Esophagus muscularis mucosa (tissue), 4 donors: ENCODE data around the gene GSN. TPM values are rescaled to one million over a fixed set of nuclear protein-coding genes. Genes with fewer than 3 reads are reported as not detected.

ENCODE experiments used
- DNase-seq: peaks from one replicate; pipeline ENCODE4 v3.0.0-alpha.2; 2017; ENCODE audit errors: extremely low spot score
- H3K27ac ChIP-seq, 4 donors: fragments of 200-600 bp; sonication (generic); replicated peaks in 1 of 4; 1 replicate in 3 of 4; 2 replicates in 1 of 4; pipeline ENCODE4 v1.5.1; 2016 to 2019; ENCODE audit warnings: mild to moderate bottlenecking in 1 of 4
- H3K27me3 ChIP-seq, 4 donors: fragments of 200-600 bp; sonication (generic); one replicate each; pipeline versions ENCODE4 v1.5.1 to v1.6.0; 2016 to 2019
- H3K36me3 ChIP-seq, 4 donors: fragments of 200-600 bp; sonication (generic); one replicate each; pipeline ENCODE4 v1.5.1; 2016 to 2019
- H3K4me1 ChIP-seq, 4 donors: fragments of 200-600 bp; sonication (generic); one replicate each; pipeline ENCODE4 v1.5.1; 2016 to 2019
- H3K4me3 ChIP-seq, 4 donors: fragments of 200-600 bp; sonication (generic); 1 replicate in 2 of 4; 2 replicates in 2 of 4; pipeline ENCODE4 v1.5.1; 2016 to 2019; ENCODE audit warnings: mild to moderate bottlenecking in 4 of 4, moderate library complexity in 1 of 4
- H3K9me3 ChIP-seq, 4 donors: fragments of 200-600 bp; sonication (generic); 1 replicate in 3 of 4; 2 replicates in 1 of 4; pipeline ENCODE4 v1.5.1; 2016 to 2019
- EP300 ChIP-seq: sonication (generic); formaldehyde crosslinking; IDR thresholded peaks from one replicate; pipeline ENCODE4 v1.6.1; 2017; ENCODE audit warnings: antibody characterized with exemption
- POLR2A ChIP-seq: fragments of 450-650 bp; IDR thresholded peaks from one replicate; pipeline ENCODE4 v1.6.1; 2017; ENCODE audit warnings: antibody characterized with exemption, moderate library complexity, mild to moderate bottlenecking, low read depth
- POLR2AphosphoS5 ChIP-seq, 2 donors: sonication (generic); formaldehyde crosslinking; IDR thresholded peaks; one replicate each; pipeline ENCODE4 v1.6.1; 2017; ENCODE audit warnings: antibody characterized with exemption in 2 of 2
- WGBS: methylation state at CpG from one replicate; pipeline ENCODE4 v1.1.5; 2018; 5-methylcytosine and 5-hydroxymethylcytosine counted together
- intact Hi-C: fragments of 100-400 bp; cut with DNase I; formaldehyde crosslinking; loops from one replicate; pipeline ENCODE4 v1.15.1; 2023
- total RNA-seq, 4 donors: library from RNA; depleted of rRNA; stranded (reverse); fragments of >200 nt; gene quantifications; one replicate each; pipeline versions ENCODE4 v1.1.0 to v1.2.1, GENCODE V29; 2016
- TF ChIP-seq, protein P1 (sequence below), 3 experiments: fragments of 200-600 bp in 2 of 3; fragments of 450-650 bp in 1 of 3; sonication (generic) in 2 of 3; IDR thresholded peaks; one replicate each; pipeline ENCODE4 v1.5.1; 2017 to 2019; ENCODE audit warnings: antibody characterized with exemption in 3 of 3, mild to moderate bottlenecking in 2 of 3, moderate library complexity in 1 of 3

GSN gene
- total RNA-seq, 4 donors from 2014 or later = 2,509 to 3,811 (median 3,170) TPM

DNA sequence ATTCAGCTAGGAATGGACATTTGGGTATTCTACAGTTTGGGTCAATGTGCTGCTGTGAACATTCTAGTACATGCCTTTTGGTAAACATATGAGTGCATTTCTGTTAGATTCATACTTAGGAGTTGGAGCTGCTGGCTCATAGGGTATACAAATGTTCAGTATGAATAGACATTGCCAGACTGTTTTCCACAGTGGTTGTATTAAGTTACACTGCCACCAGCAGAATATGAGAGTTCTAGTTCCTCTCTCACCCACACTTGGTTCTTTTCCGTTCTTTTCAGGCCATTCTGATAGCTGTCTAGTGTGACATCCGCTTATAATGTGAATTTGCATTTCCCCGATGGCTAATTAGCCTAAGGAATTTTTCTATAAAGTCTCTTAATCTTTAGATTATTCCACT is 77.1 kb downstream of the GSN start:
- Histone ChIP-seq H3K9me3 (no peaks in the 10 kb centered on the region), H3K4me1 (peaks cover 46 to 97% (median 89%) of the 10 kb centered on the region in 4 donors), H3K36me3 (peaks cover 26 to 98% (median 79%) of the 10 kb centered on the region in 4 donors), H3K27me3 (no peaks in the 10 kb centered on the region), H3K27ac (peak overlapping the region; percentile 57 to 76 (median 67)), H3K4me3 (no peak overlapping the region)
- 74% methylated on average over 3 of the region's 3 CpGs for WGBS
- no peak for TF ChIP-seq POLR2A
- TF ChIP-seq, protein P1, sequence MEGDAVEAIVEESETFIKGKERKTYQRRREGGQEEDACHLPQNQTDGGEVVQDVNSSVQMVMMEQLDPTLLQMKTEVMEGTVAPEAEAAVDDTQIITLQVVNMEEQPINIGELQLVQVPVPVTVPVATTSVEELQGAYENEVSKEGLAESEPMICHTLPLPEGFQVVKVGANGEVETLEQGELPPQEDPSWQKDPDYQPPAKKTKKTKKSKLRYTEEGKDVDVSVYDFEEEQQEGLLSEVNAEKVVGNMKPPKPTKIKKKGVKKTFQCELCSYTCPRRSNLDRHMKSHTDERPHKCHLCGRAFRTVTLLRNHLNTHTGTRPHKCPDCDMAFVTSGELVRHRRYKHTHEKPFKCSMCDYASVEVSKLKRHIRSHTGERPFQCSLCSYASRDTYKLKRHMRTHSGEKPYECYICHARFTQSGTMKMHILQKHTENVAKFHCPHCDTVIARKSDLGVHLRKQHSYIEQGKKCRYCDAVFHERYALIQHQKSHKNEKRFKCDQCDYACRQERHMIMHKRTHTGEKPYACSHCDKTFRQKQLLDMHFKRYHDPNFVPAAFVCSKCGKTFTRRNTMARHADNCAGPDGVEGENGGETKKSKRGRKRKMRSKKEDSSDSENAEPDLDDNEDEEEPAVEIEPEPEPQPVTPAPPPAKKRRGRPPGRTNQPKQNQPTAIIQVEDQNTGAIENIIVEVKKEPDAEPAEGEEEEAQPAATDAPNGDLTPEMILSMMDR (IDR thresholded peaks at IDR 0.05) = no peak
- TF ChIP-seq POLR2AphosphoS5 (IDR thresholded peaks at IDR 0.05) = no peak
- no peak for TF ChIP-seq EP300
- no peak for DNase-seq
- intact Hi-C loops = no loop called here

- no peak for TF ChIP-seq POLR2A
- TF ChIP-seq EP300 = no peak
- TF ChIP-seq, protein P1 (IDR thresholded peaks at IDR 0.05) = no peak
- no peak for TF ChIP-seq POLR2AphosphoS5 (IDR thresholded peaks at IDR 0.05)
- Histone ChIP-seq H3K36me3 (peaks cover 17 to 87% (median 70%) of the 10 kb centered on the region in 4 donors), H3K4me1 (peaks cover 78 to 100% (median 98%) of the 10 kb centered on the region in 4 donors), H3K27me3 (no peaks in the 10 kb centered on the region), H3K27ac (peak overlapping the region; percentile 76 to 97 (median 88)), H3K9me3 (no peaks in the 10 kb centered on the region), H3K4me3 (no peak overlapping the region)
- DNase-seq = no peak
- intact Hi-C loops = no loop called here
- whole genome bisulfite sequencing = 71% methylated on average over 3 of the region's 3 CpGs
Measured at GRCh38 chr9:121348221-121348620, 80.3 kb downstream of the GSN start.

DNA sequence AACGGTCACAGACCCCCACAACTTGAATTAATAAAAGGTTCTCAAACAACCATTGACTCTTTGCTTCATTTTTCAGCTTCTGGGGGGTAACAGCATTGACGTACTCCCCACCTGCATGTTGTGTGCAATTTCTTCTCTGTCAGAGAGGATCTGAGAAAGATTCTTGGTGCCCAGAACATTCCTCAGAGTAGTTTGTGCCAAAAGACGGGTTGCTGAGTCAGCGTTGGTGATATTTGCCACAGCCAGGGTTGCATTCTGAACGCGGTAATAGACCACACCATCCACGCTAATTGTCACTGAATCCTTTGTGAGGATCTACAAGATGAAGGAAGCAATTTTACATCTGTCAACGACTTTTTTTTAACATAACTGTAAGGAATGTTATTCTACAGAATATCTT is 81.0 kb downstream of the GSN start:
- peaks cover 84 to 100% (median 98%) of the 10 kb centered on the region in 4 donors for H3K4me1 ChIP-seq
- no peaks in the 10 kb centered on the region for H3K27me3 ChIP-seq
- TF ChIP-seq POLR2AphosphoS5 (IDR thresholded peaks at IDR 0.05) (peak; percentile 12 to 70), POLR2A (no peak)
- no peaks in the 10 kb centered on the region for H3K9me3 ChIP-seq
- H3K36me3 ChIP-seq = peaks cover 24 to 87% (median 72%) of the 10 kb centered on the region in 4 donors
- 59% methylated on average over 8 of the region's 8 CpGs for WGBS
- H3K27ac ChIP-seq = peak overlapping the region; percentile 76 to 97 (median 88)
- H3K4me3 ChIP-seq = no peak overlapping the region
- no peak for DNase-seq
- intact Hi-C loops = no loop called here

- DNase-seq = no peak
- H3K27me3 ChIP-seq = no peaks in the 10 kb centered on the region
- no peak overlapping the region for H3K4me3 ChIP-seq
- no peaks in the 10 kb centered on the region for H3K9me3 ChIP-seq
- peaks cover 82 to 100% (median 98%) of the 10 kb centered on the region in 4 donors for H3K4me1 ChIP-seq
- peaks cover 24 to 86% (median 72%) of the 10 kb centered on the region in 4 donors for H3K36me3 ChIP-seq
- 37% methylated on average over 1 of the region's 1 CpG for WGBS
- peak overlapping the region; percentile 76 to 97 (median 88) for H3K27ac ChIP-seq
- TF ChIP-seq POLR2A (no peak), EP300 (no peak), POLR2AphosphoS5 (IDR thresholded peaks at IDR 0.05) (no peak)
- TF ChIP-seq, protein P1 (IDR thresholded peaks at IDR 0.05) = no peak
- intact Hi-C loops = no loop called here
Measured at GRCh38 chr9:121350036-121350435, 82.1 kb downstream of the GSN start.

- Histone ChIP-seq H3K27ac (peak overlapping the region; percentile 76 to 97 (median 88)), H3K4me1 (peaks cover 87 to 100% (median 96%) of the 10 kb centered on the region in 4 donors)
- intact Hi-C loops = no loop called here
Measured at GRCh38 chr9:121350993-121351561, 83.1 kb downstream of the GSN start.

More at GRCh38 chr9:121350993-121351561, 83.1 kb downstream of the GSN start:
- Histone ChIP-seq H3K4me3 (no peak overlapping the region), H3K36me3 (peaks cover 21 to 86% (median 69%) of the 10 kb centered on the region in 4 donors), H3K27me3 (no peaks in the 10 kb centered on the region), H3K9me3 (no peaks in the 10 kb centered on the region)
- no peak for TF ChIP-seq POLR2A
- peak; percentile 70 to 81 for TF ChIP-seq POLR2AphosphoS5 (IDR thresholded peaks at IDR 0.05)
- TF ChIP-seq, protein P1 (IDR thresholded peaks at IDR 0.05) = no peak
- TF ChIP-seq EP300 = no peak
- WGBS = 0% methylated on average over 2 of the region's 2 CpGs
- DNase-seq = no peak
